Hindlimb muscle (tissue), 1 donor: ENCODE measurements around the gene CFC1B. TPM values are rescaled to one million over a fixed set of nuclear protein-coding genes. Genes with fewer than 3 reads are reported as not detected.
"Not testable (repeated sequence)": the region's sequence is repeated elsewhere in the genome, so short reads cannot be mapped to it uniquely, and the experiment has no call there.

Source experiments
- DNase-seq: peaks from one replicate; pipeline ENCODE4 v3.0.0-alpha.2; 2013
- polyA plus RNA-seq: library from polyadenylated mRNA; unstranded; fragments of 120-200 nt; gene quantifications from one replicate; pipeline ENCODE4 v1.2.1, GENCODE V29; 2013; ENCODE audit not compliant: insufficient read length

CFC1B gene
- polyA plus RNA-seq, 1 donor = not detected

DNA sequence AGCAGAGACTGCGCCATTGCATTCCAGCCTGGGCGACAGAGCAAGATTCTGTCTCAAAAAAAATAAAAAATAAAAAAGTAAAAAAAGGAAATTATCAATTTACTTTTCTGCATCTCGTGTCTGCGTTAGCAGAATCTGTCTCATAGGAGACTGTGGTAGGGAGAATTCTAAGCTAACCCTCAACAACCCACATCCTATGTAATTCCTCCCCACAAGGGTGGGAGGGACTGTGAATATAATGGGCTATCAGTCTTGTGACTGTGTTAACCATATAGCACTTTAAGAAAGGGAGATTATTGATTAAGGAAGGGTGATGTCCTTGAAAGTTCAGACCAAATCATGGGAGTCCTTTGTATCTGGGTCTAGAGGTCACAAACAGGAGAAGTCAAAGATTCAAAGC is 45.1 kb downstream of the CFC1B start:
- not testable (repeated sequence) for DNase-seq

- not testable (repeated sequence) for DNase-seq
Observed at GRCh38 chr2:130571929-130572328, 50.9 kb downstream of the CFC1B start.

DNA sequence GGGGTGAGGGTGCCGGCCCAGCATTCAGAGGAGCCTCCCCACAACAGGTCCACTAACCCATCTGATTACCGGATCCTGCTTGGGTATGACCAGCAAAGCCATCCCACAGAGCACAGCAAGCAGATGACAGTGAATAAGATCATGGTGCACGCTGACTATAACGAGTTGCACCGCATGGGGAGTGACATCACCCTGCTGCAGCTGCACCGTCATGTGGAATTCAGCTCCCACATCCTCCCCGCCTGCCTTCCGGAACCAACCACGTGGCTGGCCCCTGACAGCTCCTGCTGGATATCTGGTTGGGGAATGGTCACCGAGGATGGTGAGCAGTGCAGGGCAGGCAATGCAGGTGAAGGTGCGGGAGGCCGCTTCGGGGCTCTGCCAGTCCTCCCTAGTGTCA is 53.2 kb downstream of the CFC1B start:
- DNase-seq = not testable (repeated sequence)

DNA sequence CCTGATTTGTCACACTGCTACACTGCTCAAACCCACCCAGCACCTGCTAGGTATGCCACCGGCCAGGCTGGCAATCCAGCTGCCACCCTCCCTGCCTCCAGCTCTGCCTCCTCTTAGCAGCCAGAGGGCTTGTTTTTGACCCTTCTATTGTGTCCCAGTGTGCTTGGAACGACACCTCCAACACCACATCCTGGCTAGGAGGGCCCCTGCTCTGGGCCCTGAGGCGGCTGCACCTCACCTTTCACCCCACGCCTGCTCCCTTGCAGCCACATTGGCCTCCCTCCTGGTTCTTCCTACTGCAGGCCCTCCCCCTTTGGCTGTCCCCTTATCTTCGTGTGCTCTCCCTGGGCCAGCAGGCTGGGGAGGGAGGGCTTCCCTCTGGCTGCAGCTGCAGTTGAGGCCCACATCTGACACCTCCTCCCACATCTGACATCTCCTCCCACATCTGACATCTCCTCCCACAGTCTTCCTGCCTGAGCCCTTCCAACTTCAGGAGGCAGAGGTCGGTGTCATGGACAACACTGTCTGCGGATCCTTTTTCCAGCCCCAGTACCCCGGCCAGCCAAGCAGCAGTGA is 55.3 kb downstream of the CFC1B start:
- DNase-seq = not testable (repeated sequence)

DNA sequence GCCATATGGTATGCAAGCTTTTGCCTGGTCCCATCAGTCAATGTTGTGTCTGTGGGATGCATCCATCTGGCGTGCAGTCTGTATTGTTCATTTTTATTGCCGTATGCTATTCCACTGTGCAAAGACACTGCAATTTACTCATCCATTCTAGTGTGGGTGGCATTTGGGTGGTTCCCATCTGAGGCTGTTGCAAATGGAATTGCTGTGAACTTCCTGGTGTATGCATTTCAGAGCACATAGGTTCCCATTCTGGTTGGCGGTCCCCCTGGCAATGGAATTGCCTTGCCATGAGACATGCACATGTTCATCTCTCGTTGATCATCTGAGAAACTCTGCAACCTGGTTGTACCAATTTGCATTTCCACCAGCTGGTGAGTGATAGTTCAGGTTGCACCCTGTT is 56.5 kb downstream of the CFC1B start:
- DNase-seq = not testable (repeated sequence)

Other genes starting within 250 kb of the CFC1B start
- 42.7 TPM for gene IMP4, start 178.3 kb upstream of the CFC1B start, polyA plus RNA-seq
- 26.7 TPM for gene PTPN18, start 165.2 kb upstream of the CFC1B start, polyA plus RNA-seq
- 0.04 TPM for gene POTEI, start 11.9 kb upstream of the CFC1B start, polyA plus RNA-seq
- gene CFC1, start 78.4 kb downstream of the CFC1B start, polyA plus RNA-seq = not detected
- gene POTEJ, start 90.2 kb downstream of the CFC1B start, polyA plus RNA-seq = 0.06 TPM
- gene GPR148, start 207.8 kb downstream of the CFC1B start, polyA plus RNA-seq = not detected
- gene AMER3, start 234.3 kb downstream of the CFC1B start, polyA plus RNA-seq = not detected